ENCODE data around the gene GARIN3.

DNA sequence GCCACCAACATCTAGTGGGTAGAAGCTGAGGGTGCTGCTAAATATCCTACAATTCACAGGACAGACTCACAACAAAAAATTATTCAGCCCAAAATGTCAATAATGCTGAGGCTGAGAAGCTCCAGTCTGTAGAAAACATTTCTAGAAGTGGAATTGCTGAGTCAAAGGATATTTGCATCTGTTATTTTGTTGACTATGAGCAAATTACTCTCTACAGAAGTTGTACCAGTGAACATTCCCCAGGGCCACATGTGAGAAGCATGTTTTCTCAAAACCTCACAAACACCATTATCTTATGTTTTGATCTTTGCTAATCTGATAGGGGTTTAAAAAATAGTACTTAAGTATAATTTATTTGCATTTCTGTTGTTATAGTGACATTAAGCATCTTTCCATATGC lies 30.0 kb upstream of the GARIN3 start:
- TF ChIP-seq, protein P1, sequence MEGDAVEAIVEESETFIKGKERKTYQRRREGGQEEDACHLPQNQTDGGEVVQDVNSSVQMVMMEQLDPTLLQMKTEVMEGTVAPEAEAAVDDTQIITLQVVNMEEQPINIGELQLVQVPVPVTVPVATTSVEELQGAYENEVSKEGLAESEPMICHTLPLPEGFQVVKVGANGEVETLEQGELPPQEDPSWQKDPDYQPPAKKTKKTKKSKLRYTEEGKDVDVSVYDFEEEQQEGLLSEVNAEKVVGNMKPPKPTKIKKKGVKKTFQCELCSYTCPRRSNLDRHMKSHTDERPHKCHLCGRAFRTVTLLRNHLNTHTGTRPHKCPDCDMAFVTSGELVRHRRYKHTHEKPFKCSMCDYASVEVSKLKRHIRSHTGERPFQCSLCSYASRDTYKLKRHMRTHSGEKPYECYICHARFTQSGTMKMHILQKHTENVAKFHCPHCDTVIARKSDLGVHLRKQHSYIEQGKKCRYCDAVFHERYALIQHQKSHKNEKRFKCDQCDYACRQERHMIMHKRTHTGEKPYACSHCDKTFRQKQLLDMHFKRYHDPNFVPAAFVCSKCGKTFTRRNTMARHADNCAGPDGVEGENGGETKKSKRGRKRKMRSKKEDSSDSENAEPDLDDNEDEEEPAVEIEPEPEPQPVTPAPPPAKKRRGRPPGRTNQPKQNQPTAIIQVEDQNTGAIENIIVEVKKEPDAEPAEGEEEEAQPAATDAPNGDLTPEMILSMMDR (IDR thresholded peaks at IDR 0.05): no peak
- TF ChIP-seq POLR2A (IDR thresholded peaks at IDR 0.05): no peak

Measured in body of pancreas (tissue), 4 donors.